ENCODE data around the gene FASTK.

Gene FASTK

GRCh38 chr7:151118108-151119054 is 37.8 kb upstream of the FASTK start:
- no peak for DNase-seq (ENCODE audit: low read depth in 2 of 2)

DNA sequence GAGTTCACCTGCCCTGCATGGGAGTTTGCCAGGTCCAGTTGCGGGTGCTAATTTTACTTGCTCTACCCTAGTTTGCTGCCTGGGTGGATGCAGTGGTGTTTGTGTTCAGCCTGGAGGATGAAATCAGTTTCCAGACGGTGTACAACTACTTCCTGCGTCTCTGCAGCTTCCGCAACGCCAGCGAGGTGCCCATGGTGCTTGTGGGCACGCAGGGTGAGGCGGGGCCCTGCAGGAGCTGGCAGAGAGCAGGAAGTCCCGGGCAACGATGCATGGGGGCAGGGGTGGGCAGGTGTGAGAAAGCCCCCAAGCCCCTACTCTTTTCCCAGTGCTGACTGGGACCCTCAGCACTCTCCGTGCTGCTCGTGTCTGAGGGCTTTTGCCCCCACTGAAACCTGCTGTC is 37.0 kb upstream of the FASTK start:
- DNase-seq (ENCODE audit: low read depth in 2 of 2): peak; percentile 8 to 14

DNA sequence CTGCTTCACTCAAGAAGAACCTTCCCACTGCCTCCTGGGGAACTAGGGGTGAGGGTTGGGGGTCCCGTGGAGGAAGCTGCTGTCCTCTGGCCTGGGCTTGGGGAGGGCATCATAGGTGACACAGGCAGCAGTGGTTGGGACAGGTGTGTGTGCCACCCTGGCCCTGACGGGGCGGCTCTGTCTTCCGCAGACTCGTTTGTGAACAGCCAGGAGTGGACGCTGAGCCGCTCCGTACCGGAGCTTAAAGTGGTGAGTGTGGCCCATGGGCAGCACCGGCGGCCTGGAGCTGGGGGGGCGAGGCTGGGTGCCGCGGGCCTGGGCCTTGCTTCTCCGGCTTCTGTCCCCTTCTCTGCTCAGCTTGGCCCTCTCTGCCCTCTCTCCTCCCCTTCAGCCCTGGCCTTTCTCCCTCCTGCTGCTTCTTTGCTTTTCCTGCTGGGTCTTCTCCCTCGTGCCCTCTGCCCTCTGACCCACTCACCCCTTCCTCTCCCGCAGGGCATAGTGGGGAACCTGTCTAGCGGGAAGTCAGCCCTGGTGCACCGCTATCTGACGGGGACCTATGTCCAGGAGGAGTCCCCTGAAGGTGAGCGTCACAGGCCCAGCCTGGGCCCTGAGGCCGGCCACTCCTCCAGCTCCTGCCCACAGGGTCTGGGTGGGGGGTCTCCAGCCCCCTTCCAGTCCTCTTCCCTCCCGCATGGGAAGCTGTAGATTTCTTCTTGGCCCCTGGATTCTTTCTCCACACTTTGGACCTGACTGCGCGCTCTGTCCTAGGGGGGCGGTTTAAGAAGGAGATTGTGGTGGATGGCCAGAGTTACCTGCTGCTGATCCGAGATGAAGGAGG is 36.2 kb upstream of the FASTK start:
- no peak for DNase-seq (ENCODE audit: low read depth in 2 of 2)

DNA sequence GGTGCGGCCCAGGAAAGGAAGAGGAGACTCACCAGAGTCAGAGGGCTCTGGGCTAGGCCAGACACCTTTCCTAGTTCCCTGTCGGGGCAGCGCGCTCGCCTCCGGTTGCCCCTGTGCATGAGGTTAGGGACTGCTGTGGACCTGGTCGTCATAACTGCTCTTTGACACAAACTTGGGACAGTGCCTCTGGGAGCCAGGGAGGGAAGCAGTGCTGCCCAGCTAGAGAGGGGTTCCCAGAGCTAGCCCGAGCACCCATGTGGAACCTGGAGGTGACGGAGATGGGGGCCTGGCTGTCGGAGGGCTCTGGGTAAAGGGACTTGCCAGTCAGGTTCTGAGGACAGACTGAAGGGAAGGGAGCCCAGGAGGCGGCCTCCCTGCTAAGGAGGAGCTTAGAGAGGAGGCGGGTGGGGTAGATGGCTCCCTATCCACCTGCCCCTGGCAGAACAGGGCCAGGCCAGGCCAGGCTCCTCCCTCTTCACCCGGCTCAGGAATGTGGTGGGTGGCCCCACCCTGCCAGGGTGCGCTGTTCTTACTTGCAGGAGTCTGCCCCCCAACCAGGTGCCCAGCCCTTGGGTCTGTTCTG is 35.3 kb upstream of the FASTK start:
- no peak for DNase-seq (ENCODE audit: low read depth in 2 of 2)

DNA sequence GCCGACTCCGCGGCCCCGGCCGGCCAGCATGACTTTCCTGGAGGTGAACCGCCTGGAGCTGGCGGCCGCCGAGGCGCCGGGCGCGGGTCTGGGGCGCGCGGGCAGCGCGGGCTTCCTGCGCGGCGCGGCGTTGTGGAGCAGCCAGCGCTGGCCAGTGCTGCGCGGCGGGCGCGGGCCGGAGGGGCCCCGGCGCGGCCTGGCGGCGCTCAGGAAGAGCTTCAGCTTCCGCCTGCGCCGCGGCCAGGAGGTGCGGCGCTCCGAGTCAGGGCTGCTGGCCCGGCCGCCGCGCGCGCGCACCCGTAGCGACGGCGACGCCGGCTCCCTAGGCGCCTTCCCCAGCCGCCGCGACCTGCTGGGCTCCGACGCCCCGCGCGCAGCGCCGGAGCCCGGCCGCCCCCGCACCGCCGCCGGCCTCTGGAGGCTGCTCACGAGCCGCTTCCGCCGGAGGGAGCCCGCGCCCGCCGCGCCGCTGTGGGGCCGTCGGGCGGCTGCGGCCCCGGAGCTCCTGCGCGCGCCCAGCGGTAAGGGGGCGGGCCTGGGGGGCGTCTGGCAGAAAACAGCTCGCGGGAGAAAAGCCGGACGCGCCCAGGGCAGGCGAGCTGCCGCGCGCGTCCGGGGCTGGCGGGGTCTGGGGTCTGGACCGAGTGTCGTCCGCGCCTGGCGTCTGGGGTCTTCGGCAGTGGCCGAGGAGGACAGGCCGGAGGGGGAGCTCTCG is 34.7 kb upstream of the FASTK start:
- DNase-seq (ENCODE audit: low read depth in 2 of 2): no peak

GRCh38 chr7:151114151-151115090 is 33.8 kb upstream of the FASTK start:
- DNase-seq (ENCODE audit: low read depth in 2 of 2): no peak

DNA sequence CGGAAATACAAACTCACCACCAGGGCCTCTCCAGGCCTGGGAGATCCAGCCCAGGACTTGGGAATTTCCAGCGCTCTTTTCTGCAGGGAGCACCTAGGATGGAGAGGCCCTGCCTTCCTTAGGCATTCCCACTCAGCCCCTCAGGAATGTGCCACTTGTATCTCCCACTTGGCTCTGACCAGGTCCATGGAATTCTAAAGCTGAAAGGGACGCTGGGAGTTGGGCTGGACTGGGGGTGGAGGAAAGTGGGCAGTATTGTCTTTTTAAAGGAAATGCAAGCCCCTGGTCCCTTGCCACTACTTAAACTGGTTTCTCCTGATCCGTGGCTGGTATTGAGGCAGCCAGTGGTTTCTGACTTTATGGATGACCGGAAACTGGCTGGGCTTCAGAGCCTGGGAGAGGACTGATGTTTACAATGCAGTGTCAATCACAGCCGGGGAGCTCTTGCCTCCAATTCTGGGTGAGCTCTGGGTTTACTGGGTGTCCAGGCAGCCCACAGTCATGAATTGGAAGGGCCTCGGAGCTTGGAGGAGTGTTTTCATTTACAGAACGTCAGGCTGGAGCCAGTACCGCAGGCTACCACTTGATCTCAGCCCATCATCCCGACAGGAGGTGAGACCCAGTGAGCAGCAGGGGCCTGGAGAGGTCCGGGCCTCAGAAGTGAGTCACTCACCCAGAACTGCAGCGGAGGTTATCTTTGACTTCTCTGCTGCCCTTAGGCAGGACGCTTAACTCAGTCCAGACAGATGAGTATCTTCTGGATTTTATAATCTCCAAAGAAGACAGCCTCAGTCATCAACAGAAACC is 32.9 kb upstream of the FASTK start:
- no peak for DNase-seq (ENCODE audit: low read depth in 2 of 2)

- DNase-seq (ENCODE audit: low read depth in 2 of 2): peak; percentile 32 to 54
These were observed 30.5 kb upstream of the FASTK start for GRCh38 chr7:151110941-151111645.

GRCh38 chr7:151110236-151110940 is 29.8 kb upstream of the FASTK start:
- DNase-seq (ENCODE audit: low read depth in 2 of 2): no peak

DNA sequence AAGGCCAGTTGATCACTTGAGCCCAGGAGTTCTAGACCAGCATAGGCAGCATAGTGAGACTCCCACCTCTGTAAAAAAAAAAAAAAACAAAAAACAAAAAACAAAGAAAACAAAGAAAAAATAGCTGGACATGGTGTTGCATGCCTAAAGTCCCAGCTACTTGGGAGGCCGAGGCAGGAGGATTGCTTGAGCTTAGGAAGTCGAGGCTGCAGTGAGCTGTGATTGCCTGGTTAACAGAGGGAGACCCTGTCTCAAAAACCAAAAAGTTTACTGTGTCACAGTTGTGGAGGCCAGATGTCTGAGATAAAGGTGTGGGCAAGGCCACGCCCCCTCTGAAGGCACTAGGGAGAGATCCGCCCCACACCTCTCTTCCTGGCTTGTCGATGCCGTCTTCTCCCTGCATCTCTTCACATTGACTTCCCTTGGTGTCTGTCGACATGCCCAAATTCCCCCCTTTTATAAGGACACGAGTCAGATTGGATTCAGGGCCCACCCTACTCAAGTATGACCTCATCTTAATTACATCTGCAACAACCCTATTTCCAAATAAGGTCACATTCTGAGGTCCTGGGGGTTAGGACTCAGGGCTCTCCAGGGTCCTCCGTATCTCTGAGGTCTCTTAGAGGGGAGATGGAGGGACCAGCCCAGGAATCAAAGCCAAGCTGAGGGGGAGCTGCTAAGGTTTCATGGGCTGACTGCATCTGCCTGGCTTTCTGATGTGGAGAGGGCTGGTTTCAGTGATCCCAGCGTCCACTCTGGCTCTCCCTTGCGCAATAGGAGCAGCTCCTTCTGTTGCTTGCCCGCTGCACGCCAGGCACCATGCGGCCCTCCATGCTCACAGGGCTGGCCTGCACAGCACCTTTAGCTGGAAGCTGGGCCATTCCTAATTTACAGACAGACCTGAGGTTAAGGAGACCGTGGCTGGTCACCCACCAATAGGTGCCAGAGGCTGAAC is 28.8 kb upstream of the FASTK start:
- no peak for DNase-seq (ENCODE audit: low read depth in 2 of 2)

DNA sequence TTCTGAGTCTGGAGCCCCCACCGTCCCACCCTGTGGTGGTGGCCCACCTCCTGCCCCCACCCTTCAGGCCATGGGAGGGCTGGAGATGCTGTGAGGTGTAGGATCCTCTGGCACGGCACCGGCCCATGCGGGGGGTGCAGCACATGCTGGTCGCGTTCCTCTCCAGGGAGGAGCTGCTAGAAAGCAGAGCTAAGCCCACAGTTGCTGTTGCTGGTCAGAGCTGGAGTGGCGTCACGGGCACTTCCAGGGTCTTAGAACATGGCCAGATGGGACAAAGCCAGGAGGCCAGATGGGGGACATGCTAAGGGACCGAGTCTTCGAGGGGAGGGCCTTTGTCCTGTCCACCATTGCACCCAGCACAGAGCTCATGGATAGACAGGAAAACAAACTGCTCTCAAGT is 27.3 kb upstream of the FASTK start:
- DNase-seq (ENCODE audit: low read depth in 2 of 2): no peak

DNA sequence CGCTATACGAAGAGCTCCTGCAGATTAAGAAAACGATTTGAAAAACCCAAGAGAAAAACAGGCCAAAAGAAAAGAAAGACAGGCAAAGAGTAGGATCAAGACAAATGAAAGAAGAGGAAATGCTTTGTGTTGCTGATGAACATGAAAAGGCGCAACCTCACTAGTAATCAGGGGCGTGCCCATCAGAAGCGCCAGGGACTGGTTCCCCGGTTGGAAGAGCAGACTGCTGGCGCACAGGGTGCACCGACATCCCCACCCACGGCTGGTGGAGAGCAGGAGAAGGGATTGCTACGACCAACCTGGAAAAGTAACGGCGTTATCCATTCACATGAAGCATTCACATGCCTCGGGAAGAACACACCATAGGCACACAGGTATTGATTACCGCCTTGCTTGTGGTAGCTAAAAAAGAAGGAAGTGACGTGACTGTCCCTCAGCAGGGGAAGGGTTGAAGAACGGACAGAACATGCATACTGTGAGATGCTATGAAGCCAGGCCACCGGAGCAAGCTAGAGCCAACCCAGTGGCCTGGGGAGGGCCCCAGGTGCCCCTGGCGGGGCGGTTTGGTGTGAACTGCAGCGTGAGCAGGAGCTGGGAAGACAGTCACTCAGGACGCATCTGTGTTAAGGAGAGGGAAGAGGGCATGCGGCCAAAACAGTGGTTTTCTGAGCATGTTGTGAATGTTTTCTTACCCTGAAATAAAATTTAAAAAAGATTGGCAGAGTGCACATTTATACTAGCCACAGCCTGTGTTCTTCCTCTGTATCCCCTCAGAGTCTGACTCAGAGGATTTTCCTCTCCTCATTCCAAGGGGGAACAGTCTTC is 24.0 kb upstream of the FASTK start:
- DNase-seq (ENCODE audit: low read depth in 2 of 2): no peak

DNA sequence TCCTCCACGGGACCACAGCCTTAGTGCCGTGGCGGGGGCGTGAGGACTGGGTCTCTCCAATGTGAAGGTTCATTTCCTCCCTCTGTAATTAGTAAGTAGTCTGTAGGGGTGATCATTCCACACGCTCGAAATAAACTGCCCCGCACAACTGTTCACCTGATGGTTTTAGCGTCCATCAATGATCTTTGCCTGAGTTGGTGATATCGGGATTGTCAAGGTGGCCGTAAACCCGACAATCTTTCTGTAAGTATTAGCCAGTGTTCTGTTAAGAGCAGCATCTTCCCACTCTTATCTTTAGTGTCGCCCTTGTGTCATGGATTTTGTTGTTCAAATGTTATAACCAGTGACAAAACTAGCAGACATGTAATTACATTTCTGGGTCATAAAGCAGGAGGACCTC is 23.4 kb upstream of the FASTK start:
- no peak for DNase-seq (ENCODE audit: low read depth in 2 of 2)

DNA sequence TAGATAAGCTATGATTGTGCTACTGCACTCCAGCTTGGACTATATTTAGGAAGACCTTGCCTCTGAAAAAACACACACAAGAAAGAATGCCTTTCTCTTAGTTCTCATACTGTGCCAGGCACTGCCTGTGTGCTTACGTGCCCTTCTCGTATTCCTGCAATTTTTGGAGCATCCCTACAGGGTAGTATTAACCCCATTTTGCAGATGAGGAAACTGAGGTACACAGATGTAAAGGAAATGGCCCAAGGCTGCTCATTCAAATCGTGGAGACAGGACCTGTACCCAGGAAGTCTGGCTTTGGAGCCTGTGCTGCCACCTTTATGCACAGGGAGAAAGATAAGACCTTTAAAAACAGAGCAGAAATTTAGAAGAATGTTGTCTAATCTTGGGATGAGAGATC is 22.4 kb upstream of the FASTK start:
- DNase-seq (ENCODE audit: low read depth in 2 of 2): no peak

GRCh38 chr7:151101621-151102396 is 21.2 kb upstream of the FASTK start:
- DNase-seq (ENCODE audit: low read depth in 2 of 2): no peak

DNA sequence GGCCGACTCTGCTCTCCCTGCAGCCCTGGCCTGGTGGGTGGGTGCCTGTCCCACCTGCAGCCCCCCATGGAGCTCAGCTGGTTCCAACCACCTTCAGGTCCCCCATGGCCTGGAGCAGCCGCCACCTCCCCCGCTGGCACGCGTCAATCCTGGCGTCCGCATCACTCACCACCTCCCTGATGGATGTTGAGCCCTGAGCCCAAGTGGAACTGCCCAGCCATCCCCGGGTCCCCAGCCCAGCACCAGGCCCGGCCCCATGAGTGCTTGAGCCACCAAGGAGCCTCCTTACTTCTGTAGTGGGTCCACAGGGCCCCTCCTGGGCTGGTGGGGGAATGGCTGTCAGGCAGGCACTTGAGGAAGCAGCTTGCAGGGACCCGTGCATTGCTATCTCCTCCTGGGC is 20.3 kb upstream of the FASTK start:
- no peak for DNase-seq (ENCODE audit: low read depth in 2 of 2)

Data from stimulated activated CD8-positive, alpha-beta memory T cell treated with anti-CD3 and anti-CD28 coated beads, Interleukin-2, amount 100 ng/mL, for 1 hour (primary cell).